Right atrium auricular region (tissue), 2 donors: ENCODE results near the gene PTGDS. TPM values are rescaled to one million over a fixed set of nuclear protein-coding genes. Genes with fewer than 3 reads are reported as not detected.
"Not testable (repeated sequence)": the region's sequence is repeated elsewhere in the genome, so short reads cannot be mapped to it uniquely, and the experiment has no call there.

Experiments
- DNase-seq: peaks from one replicate; pipeline ENCODE4 v3.0.0-alpha.2; 2019; ENCODE audit warnings: low spot score
- H3K27ac ChIP-seq, 2 donors: fragments of 200-600 bp; sonication (generic); 1 replicate in 1 of 2; 2 replicates in 1 of 2; pipeline ENCODE4 v1.5.1; 2016 to 2019
- H3K27me3 ChIP-seq, 2 donors: fragments of 200-600 bp; sonication (generic); one replicate each; pipeline versions ENCODE4 v1.5.1 to v1.6.0; 2017 to 2019
- H3K36me3 ChIP-seq: fragments of 200-600 bp; sonication (generic); one replicate; pipeline ENCODE4 v1.5.1; 2016
- H3K4me1 ChIP-seq, 2 donors: fragments of 200-600 bp; sonication (generic); one replicate each; pipeline versions ENCODE4 v1.5.1 to v1.6.0; 2017 to 2019
- H3K4me3 ChIP-seq, 2 donors: fragments of 200-600 bp; sonication (generic); 1 replicate in 1 of 2; 2 replicates in 1 of 2; pipeline ENCODE4 v1.5.1; 2017 to 2019; ENCODE audit warnings: mild to moderate bottlenecking in 1 of 2, moderate library complexity in 1 of 2
- H3K9me3 ChIP-seq, 2 donors: fragments of 200-600 bp; sonication (generic); one replicate each; pipeline ENCODE4 v1.5.1; 2019
- CTCF ChIP-seq, 2 donors: fragments of 200-600 bp; sonication (generic); IDR thresholded peaks; one replicate each; pipeline ENCODE4 v1.5.1; 2019; ENCODE audit warnings: antibody characterized with exemption in 2 of 2
- total RNA-seq, 2 donors: library from RNA; depleted of rRNA; stranded (reverse); fragments of >200 nt; gene quantifications; one replicate each; pipeline ENCODE4 v1.1.0, GENCODE V29; 2016

Gene PTGDS
- total RNA-seq, 2 donors from 2014 or later = 1,799 to 2,426 TPM

GRCh38 chr9:137001857-137002645 is 24.7 kb downstream of the PTGDS start:
- no peak overlapping the region for H3K27ac ChIP-seq
- no peaks in the 10 kb centered on the region for H3K36me3 ChIP-seq
- no peak for DNase-seq
- H3K27me3 ChIP-seq = no peaks in the 10 kb centered on the region
- no peak for TF ChIP-seq CTCF (IDR thresholded peaks at IDR 0.05)
- peaks cover 0 to 1% of the 10 kb centered on the region in 2 donors for H3K4me1 ChIP-seq
- no peak overlapping the region for H3K4me3 ChIP-seq
- no peaks in the 10 kb centered on the region for H3K9me3 ChIP-seq

- DNase-seq = no peak
- H3K27me3 ChIP-seq = no peaks in the 10 kb centered on the region
- H3K36me3 ChIP-seq = no peaks in the 10 kb centered on the region
- TF ChIP-seq CTCF (IDR thresholded peaks at IDR 0.05) = no peak
- no peaks in the 10 kb centered on the region for H3K4me1 ChIP-seq
- H3K4me3 ChIP-seq = no peak overlapping the region
- H3K27ac ChIP-seq = no peak overlapping the region
- H3K9me3 ChIP-seq = no peaks in the 10 kb centered on the region
These were observed 25.3 kb downstream of the PTGDS start for GRCh38 chr9:137002646-137003041.

- H3K36me3 ChIP-seq = not testable (repeated sequence)
These were observed 27.0 kb downstream of the PTGDS start for GRCh38 chr9:137004285-137004684.

GRCh38 chr9:137006116-137007003 is 29.1 kb downstream of the PTGDS start:
- no peak for DNase-seq
- Histone ChIP-seq H3K9me3 (no peaks in the 10 kb centered on the region), H3K36me3 (peaks cover 21% of the 10 kb centered on the region), H3K27ac (no peak overlapping the region), H3K27me3 (no peaks in the 10 kb centered on the region), H3K4me1 (no peaks in the 10 kb centered on the region), H3K4me3 (no peak overlapping the region)
- no peak for TF ChIP-seq CTCF (IDR thresholded peaks at IDR 0.05)

More at GRCh38 chr9:137004285-137004684, 27.0 kb downstream of the PTGDS start:
- DNase-seq, H3K9me3 ChIP-seq, H3K27ac ChIP-seq, H3K4me3 ChIP-seq, H3K4me1 ChIP-seq, H3K27me3 ChIP-seq: not testable (repeated sequence)
- peak in 1 of 2 donors; percentile 52 for TF ChIP-seq CTCF (IDR thresholded peaks at IDR 0.05)

GRCh38 chr9:137007108-137007815 is 30.0 kb downstream of the PTGDS start:
- H3K36me3 ChIP-seq = peaks cover 30% of the 10 kb centered on the region
- no peaks in the 10 kb centered on the region for H3K4me1 ChIP-seq
- no peaks in the 10 kb centered on the region for H3K9me3 ChIP-seq
- DNase-seq = no peak
- TF ChIP-seq CTCF (IDR thresholded peaks at IDR 0.05) = no peak
- H3K27ac ChIP-seq = no peak overlapping the region
- no peak overlapping the region for H3K4me3 ChIP-seq
- no peaks in the 10 kb centered on the region for H3K27me3 ChIP-seq
